Pons (tissue), 1 donor: ENCODE measurements around the gene KRT1.
"Not testable (repeated sequence)": the region's sequence is repeated elsewhere in the genome, so short reads cannot be mapped to it uniquely, and the experiment has no call there.

ENCODE experiments used
- DNase-seq: peaks from one replicate; pipeline ENCODE4 v3.0.0-alpha.2; 2016; ENCODE audit warnings: low spot score

The KRT1 gene

GRCh38 chr12:52680363-52680762, at the start of gene KRT1:
KRT1 (minus strand) TSS chr12:52680407; CDS start chr12:52680348, 59 bp downstream.
- no peak for DNase-seq

GRCh38 chr12:52729147-52729546, 48.9 kb upstream of the KRT1 start:
- no peak for DNase-seq

DNA sequence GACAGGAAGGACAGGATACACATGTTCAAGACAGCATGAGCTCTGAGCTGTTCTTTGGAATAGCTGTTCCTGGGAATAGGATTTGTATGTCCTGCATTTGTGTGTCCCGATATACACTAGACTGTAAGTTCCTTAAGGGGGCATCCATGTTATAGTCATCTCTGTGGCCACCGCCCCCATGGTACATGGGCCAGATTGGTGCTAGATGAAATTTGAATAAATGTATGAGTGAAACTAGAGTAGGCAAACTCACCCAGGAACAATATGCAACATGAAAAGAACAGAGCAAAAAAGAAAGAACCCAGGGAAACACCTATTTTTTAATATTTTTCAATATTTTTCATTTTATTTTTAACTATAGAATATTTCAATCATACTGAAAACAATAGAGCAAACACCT, 48.2 kb upstream of the KRT1 start:
- DNase-seq = no peak

- DNase-seq = no peak
These were observed 46.8 kb upstream of the KRT1 start for GRCh38 chr12:52727037-52727436.

- no peak for DNase-seq
These were observed 46.2 kb upstream of the KRT1 start for GRCh38 chr12:52726451-52726850.

- DNase-seq = no peak
These were observed 44.2 kb upstream of the KRT1 start for GRCh38 chr12:52724384-52724783.

- DNase-seq = no peak
These were observed 42.5 kb upstream of the KRT1 start for GRCh38 chr12:52722680-52723079.

DNA sequence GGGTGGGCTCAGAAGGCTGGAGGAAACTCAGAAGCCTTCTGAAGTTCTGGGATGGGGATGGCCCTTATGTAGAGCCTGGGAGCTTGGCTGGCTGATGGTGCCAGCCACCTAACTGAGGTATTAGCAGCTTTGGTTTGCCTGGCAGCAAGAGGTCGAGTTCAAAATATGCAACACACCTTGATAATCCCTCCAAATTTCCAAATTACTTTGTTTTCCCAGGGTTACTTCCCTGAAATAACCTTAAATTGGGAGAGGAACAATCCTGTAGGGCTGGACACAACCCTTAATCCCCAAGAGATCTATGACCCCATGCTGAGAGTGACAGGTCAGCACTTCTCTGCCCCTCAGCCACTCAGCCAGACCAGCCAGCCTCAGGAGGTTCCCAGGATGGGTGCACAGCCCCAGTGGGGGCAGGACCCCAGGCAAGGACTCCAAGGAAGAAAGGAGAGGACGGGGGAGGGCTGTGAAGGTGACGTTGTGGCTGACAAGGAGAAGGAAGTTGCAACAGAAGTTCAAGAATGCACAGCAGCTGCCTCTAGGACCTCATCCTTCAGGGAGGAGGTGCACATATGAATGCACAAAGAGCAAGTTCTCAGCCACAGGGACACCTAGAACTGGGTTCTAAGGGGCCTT, 41.7 kb upstream of the KRT1 start:
- no peak for DNase-seq

GRCh38 chr12:52720365-52720886, 40.2 kb upstream of the KRT1 start:
- DNase-seq = no peak

DNA sequence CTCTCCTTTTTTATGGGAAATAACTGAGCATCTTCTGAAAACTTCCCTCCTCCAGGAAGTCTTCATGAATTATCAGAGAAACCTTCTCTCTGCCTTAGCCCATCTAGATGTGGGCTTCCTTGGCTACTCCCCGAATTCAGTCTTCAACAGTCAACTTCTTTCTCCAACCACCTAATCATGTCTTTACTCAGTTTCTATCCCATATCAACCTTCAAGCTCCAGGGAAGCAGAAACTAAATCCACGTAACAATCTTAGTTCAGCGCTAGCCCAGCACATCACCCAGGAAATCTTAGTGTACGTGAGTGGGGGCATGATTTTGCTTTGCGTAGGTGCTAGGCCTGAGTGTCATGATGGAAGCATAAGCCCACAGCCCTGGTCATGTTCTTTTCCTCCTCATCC, 35.9 kb upstream of the KRT1 start:
- no peak for DNase-seq

DNA sequence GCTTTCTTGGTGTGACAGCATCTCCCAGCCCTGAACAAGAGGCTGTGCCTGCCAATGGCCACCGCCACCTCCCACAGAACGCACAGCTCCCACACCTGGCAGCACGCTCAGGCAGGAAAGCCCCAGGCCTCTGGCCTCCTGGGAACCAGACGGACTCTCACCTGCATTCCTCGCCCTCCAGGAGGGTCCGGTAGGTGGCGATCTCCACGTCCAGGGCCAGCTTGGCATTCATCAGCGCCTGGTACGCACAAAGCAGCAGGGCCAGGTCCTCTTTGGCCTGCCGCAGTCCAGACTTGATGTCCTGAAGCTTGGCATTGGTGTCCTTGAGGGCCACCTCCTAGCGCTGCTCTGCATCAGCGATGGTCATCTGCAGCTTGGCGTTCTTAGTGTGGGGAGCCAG, 35.2 kb upstream of the KRT1 start:
- DNase-seq = no peak

DNA sequence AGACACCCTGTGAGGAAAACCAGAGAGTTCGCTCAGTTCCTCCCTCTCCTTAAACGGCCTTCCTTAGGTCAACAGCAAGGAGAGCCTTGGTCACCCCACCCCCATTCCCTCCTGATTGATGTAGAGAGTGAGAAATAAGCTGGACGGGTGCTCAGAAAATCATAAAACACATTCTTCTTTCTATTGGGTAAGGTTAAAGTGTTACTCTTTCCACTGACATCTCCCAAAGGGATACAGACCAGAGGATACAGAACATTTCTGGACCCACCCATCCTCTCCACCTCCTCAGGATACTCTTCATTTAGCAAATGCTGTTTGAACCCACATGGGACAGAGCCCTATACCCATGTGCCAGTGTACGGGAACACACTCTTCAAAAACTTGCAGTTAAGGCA, 34.7 kb upstream of the KRT1 start:
- DNase-seq = no peak

DNA sequence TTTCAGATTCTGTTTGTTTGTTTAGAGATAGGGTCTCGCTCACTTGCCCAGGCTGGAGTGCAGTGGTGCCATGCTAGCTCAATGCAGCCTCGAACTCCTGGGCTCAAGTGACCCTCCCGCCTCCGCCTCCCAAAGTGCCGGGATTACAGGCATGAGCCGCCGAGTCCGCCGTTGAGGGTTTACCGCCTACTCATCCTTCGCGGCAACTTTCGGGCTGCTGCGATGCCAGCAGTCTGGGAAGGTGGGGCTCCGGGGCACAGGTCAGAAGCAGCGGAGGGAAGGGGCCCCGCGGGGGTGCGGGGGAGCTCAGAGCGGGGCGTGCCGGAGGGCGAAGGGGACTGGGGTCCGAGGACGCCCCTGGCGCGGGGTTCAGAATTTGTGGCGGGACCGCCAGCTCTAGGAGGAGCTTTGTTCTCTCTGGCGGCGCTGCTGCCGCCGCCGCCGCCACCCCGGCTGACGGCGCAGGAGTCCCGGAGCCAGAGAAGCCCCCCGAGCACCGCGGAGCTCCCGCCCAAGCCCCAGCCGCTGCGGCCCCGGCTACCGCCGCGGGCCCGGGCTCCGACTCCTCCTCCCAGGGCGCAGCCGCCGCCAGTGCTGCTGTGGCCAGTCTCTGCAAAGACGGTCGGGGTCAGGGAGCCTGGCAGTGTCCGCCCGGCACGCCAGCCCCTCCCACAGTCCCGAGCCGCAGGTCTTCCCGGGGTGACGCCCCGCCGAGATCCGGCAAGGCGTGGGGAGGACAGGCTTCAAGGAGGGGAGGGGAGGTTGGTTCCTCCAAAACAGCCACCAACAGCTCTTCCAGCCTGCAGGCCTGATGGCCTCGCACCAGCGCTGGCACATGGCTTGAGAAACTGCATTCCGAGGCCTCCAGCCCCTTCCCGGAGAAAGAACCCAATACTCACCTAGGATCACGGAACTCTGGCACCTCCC, 34.0 kb upstream of the KRT1 start:
- DNase-seq = no peak

DNA sequence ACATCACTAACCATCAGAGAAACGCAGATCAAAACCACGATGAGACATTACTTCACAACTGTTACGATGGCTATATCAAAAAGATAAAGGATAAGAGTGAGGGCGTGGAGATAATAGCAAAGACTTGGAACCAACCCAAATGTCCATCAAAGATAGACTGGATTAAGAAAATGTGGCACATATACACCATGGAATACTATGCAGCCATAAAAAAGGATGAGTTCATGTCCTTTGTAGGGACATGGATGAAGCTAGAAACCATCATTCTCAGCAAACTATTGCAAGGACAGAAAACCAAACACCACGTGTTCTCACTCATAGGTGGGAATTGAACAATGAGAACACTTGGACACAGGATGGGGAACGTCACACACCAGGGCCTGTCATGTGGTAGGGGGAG, 31.9 kb upstream of the KRT1 start:
- DNase-seq = not testable (repeated sequence)

DNA sequence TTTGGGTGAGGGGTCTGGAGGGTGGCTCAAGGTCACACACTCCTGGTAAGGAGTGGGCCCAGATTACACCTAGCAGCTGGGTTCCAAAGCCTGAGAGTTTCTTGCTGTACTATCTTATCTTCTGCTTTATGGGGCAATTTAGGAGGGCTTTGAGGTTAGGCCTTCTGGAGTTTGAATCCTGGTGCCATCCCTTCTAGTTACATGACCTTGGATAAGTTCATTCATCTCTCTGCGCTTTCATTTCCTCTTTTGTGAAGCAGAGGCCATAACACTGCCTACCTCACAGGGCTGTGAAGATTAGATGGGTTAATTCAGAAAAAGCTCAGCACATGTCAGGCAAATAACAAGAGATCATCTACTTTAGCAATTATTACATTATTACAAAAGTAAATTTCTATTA, 30.5 kb upstream of the KRT1 start:
- no peak for DNase-seq

DNA sequence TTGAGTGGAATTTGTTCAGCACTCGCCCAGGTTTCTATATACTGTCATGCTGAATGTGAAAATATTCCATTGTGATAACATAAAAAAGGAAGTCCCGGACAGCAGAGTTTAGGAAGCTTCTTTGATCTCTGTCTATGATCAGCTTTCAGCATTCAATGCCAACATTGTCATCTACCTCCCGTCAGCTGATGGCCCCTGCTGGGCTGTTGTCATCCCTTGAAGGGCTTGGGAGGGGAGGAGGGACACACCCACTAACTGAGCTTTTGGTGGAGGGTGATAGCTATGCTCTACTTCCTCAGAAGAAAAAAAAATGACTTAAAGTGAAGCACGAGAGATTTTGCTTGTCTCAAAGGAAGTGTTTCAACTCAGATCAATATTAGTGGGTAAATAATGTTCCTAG, 27.8 kb upstream of the KRT1 start:
- DNase-seq = no peak

DNA sequence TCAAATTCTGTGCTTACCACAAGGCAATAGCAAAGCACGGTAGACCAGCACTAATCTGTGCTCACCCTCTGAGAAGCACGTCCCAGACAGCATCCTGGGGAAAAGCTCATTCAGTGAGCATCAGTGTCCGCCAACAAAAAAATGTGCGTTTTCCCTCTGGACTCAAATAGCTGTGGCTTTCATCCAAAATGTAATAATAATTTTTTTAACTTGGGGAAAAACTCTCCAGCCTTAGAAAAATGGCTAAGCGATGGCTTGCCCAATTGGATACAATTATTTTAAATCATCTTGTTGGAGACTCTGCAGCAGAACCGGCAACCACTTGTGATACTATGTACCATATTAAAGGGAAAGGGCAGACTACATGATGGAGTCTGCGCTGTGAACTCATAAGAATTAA, 24.3 kb upstream of the KRT1 start:
- no peak for DNase-seq

GRCh38 chr12:52703878-52704277, 23.7 kb upstream of the KRT1 start:
- DNase-seq = no peak

DNA sequence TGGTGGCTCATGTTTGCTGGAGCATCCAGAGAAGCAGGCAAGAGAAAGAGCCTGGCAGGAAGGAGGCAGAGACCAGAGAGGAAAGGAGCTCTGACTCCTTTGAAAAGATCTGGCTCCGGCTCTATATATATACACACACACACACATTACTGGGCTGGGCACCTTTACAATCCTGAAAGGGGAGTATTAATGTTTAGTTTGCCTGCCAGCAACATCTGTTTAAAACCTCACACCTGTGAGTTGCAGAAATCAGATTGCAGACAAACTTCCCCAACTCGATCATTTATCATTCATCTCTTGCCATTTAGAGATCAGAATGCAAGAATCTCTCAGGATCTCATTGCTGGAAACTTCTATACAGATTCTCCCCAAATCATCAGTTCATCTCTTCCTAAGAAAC, 23.2 kb upstream of the KRT1 start, which contains the start of gene KRT77:
KRT77 (minus strand) TSS at position 101 of the 400 bp plus-strand sequence; CDS start at position 11, 90 bp downstream.
- no peak for DNase-seq

DNA sequence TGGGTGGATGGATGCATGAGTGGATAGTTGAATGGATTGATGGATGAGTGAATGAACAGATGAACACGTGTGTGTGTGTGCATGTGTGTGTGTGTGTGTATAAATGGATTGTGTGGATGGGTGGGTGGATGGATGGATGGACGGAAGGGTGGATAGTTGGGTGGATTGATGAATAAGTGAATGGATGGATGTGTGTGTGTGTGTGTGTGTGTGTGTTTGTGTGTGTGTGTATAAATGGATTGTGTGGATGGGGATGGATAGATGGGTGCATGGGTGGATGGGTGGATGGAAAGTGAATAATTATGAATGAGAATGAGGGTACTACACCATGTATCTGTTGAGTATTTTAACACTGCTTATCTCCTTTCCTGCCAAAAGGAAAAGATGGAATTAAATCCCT, 22.1 kb upstream of the KRT1 start:
- DNase-seq = no peak

GRCh38 chr12:52701281-52701680, 21.1 kb upstream of the KRT1 start:
- no peak for DNase-seq

DNA sequence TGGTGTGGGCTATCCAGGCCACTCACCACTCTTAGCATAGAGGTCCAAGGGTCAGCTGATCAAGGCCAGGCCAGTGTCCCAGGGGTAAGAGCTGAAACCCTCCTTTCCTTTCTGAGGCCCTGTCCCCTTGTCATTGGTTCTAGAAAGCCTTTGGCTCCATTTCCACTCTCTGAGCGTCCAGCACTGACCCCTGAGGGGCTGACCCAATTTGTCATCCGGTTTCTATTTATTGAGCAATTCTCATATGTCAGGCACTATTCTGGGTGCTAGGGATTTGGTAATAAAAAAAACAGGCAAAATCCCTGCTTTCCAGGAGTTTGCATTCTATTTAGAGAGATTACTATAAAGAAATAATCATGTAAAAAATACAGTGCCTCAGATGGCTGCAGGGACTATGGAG, 19.8 kb upstream of the KRT1 start:
- DNase-seq = no peak

DNA sequence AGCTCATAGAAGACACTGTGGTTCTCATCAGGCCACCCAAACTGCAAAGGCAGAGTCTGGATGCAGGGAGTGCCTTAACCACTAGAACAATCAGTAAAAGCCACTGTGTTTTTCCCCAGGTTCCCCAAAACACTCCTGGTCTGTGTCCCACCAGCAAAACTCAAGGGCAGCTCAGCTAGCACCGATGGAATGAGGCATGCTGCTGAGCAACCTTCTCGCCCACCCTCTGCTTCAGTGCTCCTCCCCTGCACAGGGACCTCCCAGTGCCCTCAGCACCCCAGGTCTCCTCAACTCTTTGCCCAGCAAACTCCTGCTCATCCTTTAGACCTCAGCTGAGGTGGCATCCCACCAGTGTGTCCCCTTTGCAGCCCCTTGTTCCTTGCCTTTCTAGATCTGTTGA, 19.2 kb upstream of the KRT1 start:
- no peak for DNase-seq
